GM21576 (cell line): Measurements from ENCODE around the gene APMAP.

ENCODE experiments used
- ATAC-seq: cut with Tn5 transposase; IDR thresholded peaks from one replicate; pipeline ENCODE4 v1.9.1; 2021; ENCODE audit warnings: mild to moderate bottlenecking, moderate library complexity; ENCODE audit not compliant: unreplicated experiment

Gene APMAP

GRCh38 chr20:24914388-24915241 lies 77.9 kb downstream of the APMAP start:
- ATAC-seq: no peak

GRCh38 chr20:24913076-24913628 lies 79.4 kb downstream of the APMAP start:
- ATAC-seq: no peak
